Airway epithelial cell (primary cell): ENCODE results near the gene MIA3. TPM values are rescaled to one million over a fixed set of nuclear protein-coding genes. Genes with fewer than 3 reads are reported as not detected.

Experiments
- total RNA-seq: library from RNA; depleted of rRNA; stranded (reverse); fragments of >200 nt; gene quantifications from 2 replicates; pipeline ENCODE4 v1.2.3, GENCODE V29; 2015

MIA3 gene
- total RNA-seq = 15.1 and 19.7 TPM in 2 replicates

GRCh38 chr1:222618001-222618879 is at the start of gene MIA3:
TSS of gene MIA3 (plus strand) at chr1:222618097. CDS start at chr1:222618111, 14 bp downstream.

GRCh38 chr1:222589462-222590302 is 28.2 kb upstream of the MIA3 start, which contains the start of gene TAF1A:
TSS of gene TAF1A (minus strand) at chr1:222589933.

GRCh38 chr1:222712253-222713090 is 94.6 kb downstream of the MIA3 start, which contains the start of the genes AIDA and BROX:
TSS of gene AIDA (minus strand) at chr1:222712491. CDS start at chr1:222712317, 174 bp downstream.
TSS of gene BROX (plus strand) at chr1:222712564. CDS start at chr1:222715700, 3,136 bp downstream.

Other genes starting within 250 kb of the MIA3 start
- gene HHIPL2, start 70.0 kb upstream of the MIA3 start, total RNA-seq = not detected in 2 replicates
- 1.9 and 5.9 TPM in 2 replicates for gene TAF1A, start 28.2 kb upstream of the MIA3 start, total RNA-seq
- gene AIDA, start 94.4 kb downstream of the MIA3 start, total RNA-seq = 22.7 and 29.6 TPM in 2 replicates
- gene BROX, start 94.5 kb downstream of the MIA3 start, total RNA-seq = 29.8 and 35.1 TPM in 2 replicates
- gene FAM177B, start 119.1 kb downstream of the MIA3 start, total RNA-seq = not detected in 2 replicates
- gene DISP1, start 196.9 kb downstream of the MIA3 start, total RNA-seq = 0.70 and 0.99 TPM in 2 replicates